GM12892 (cell line): ENCODE measurements around the gene SHTN1.

Experiments used
- DNase-seq: peaks from one replicate; pipeline ENCODE4 v3.0.0; 2011; ENCODE audit not compliant: insufficient read length
- FAIRE-seq: peaks from 2 replicates; lab custom pipeline; 2011; peaks lifted over from hg19 to GRCh38; lab: Jason Lieb, UNC
- POLR2A ChIP-seq: IDR thresholded peaks from 2 replicates; pipeline ENCODE4 v1.6.1; 2011; ENCODE audit warnings: low read depth, low read length, control low read depth
- POLR2AphosphoS5 ChIP-seq: IDR thresholded peaks from 2 replicates; pipeline ENCODE4 v1.6.1; 2011; ENCODE audit warnings: low read depth, low read length, control low read depth
- TAF1 ChIP-seq: IDR thresholded peaks from 2 replicates; pipeline ENCODE4 v1.6.1; 2011; ENCODE audit warnings: low read depth, mild to moderate bottlenecking, control low read depth, low read length, borderline replicate concordance

SHTN1 gene

DNA sequence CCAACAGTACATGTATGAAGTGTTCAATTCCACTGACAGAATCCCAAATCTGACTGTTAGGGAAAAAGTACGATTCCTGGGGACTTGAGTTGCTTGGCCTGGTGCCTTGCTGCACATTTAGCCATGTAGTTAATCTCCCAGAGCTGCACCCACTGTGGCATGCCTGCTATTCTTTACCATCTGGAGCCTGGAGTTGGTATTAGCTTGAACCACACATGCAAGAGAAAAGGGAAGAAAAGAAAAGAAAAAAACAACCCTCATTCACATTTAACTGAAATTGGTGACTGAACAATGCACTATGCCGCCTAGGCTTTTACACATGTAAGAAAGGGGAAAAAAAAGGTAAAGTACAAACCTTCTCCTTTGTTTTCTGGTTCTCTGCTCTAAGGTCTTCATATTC, 26.1 kb downstream of the SHTN1 start:
- FAIRE-seq = no peak
- TF ChIP-seq POLR2A = no peak
- no peak for TF ChIP-seq TAF1
- no peak for TF ChIP-seq POLR2AphosphoS5
- DNase-seq = no peak

- FAIRE-seq = no peak
- no peak for DNase-seq
- no peak for TF ChIP-seq POLR2A
- no peak for TF ChIP-seq TAF1
- no peak for TF ChIP-seq POLR2AphosphoS5
These were observed 30.5 kb downstream of the SHTN1 start for GRCh38 chr10:116974456-116975005.

- TF ChIP-seq POLR2A (no peak), TAF1 (no peak), POLR2AphosphoS5 (no peak)
- no peak for DNase-seq
- no peak for FAIRE-seq
These were observed 31.0 kb downstream of the SHTN1 start for GRCh38 chr10:116973946-116974455.

GRCh38 chr10:116973371-116973905, 31.5 kb downstream of the SHTN1 start:
- TF ChIP-seq POLR2A (no peak), TAF1 (no peak), POLR2AphosphoS5 (no peak)
- FAIRE-seq = no peak

GRCh38 chr10:116972131-116972530, 32.9 kb downstream of the SHTN1 start:
- FAIRE-seq = no peak
- TF ChIP-seq TAF1 = no peak
- no peak for TF ChIP-seq POLR2A
- TF ChIP-seq POLR2AphosphoS5 = no peak
- no peak for DNase-seq

More at GRCh38 chr10:116973371-116973905, 31.5 kb downstream of the SHTN1 start:
- DNase-seq = no peak

DNA sequence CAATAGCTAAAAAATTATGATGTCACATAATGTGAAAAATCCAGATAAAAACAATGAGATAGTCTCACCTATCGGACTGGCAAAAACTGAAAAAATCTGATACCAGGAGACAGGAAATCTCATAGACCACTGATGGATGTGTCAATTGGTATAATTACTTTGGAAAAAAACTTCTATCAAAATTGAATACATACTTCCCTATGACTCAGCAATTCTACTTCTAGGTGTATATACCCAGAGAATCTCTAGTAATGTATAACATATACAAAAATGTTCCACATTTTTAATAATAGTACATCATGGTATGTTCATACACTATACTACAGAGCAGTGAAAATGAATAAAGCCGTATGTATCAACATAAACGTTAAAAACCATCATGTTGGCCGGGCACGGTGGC, 34.9 kb downstream of the SHTN1 start:
- DNase-seq = no peak
- no peak for FAIRE-seq
- TF ChIP-seq POLR2A = no peak
- no peak for TF ChIP-seq POLR2AphosphoS5
- no peak for TF ChIP-seq TAF1

DNA sequence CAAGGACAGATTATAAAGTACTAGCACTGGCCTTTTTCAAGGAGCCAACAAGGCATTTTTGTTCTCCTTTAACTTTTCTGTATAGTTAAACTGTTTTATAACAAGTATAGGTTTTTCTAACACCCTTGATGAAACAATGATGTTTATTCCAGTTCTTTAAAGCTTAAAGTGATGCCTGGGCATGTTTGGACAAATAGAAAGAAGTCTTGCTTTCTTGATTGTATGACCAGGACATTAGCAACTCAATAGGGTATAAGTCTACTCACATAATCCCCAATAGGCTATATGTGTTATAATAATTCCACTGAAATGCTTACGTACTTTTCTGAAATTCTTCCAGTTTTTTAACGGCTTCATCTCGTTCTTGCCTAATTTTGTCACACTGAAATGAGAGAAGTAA, 36.7 kb downstream of the SHTN1 start:
- FAIRE-seq (no peak), DNase-seq (no peak)
- TF ChIP-seq POLR2AphosphoS5 (no peak), TAF1 (no peak), POLR2A (no peak)

DNA sequence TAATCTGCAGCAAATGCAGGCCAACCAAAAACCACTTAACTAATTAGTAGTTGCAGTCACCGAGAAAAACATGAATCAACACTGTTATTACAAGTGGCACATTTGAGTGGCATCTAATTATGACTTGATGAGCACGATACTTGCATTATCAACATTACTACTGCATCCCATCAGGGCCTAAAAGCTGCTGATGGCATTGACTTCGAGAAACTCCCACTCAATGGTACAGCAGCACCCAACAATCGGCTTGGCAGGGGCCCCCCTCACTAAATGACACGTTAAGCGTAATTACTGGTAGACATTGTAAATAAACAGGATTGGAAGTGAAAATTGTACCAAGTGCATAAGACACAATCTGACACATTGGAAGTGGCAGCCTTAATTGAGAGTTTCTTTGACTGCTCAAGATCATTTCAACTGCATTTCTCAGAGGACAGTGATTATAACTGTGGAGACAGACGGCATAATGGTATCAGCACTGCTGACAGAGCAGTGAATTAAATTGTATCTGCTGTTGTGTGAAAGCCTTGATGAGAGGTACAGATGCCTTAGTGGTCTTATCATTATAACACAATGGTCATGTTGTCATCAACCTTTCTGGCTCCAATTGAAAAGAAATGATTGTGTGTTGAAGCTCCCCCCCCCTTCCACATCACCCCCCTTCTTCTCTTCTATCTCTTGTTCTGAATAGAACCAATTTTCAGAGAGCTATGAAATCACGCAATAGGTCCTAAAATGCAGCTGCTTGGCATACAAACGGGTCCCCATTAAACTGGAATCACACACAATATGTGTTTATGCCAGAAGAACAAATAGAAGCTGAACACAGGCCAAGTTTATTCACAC, 43.4 kb downstream of the SHTN1 start:
- TF ChIP-seq POLR2AphosphoS5 = no peak
- no peak for TF ChIP-seq POLR2A
- DNase-seq (no peak), FAIRE-seq (no peak)

DNA sequence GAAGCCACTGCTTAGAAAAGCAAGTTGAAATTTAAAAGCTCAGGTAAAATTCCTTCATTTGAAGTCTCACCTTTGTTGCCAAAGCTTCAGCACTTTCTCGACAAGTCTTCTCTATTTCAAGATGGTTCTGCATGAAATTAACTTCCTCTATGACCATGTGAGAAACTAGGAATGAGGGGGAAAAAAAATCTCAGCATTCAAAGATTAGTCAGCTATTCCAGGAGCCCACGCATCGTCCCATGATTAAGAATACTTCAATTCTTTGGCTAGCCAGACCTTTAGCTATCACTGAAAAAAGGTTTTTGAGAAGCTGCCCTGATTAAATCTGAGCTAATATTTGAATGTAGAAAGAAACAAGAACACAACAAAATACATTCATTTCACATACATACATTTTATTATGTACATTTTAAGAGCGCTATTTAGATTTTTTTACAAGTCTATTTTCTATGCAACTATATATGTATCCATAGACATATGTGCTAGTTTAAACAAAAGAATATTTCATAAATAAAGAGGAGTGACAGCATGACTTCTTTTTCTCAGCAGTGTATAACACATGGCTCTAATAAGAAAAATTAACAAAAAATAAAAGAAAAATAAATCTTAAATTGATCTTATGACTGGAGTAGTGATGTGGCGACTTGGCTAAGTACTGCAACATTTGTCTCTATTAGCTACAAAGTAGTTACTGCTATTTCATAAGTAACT, 44.8 kb downstream of the SHTN1 start:
- TF ChIP-seq POLR2AphosphoS5 = no peak
- TF ChIP-seq POLR2A = no peak
- TF ChIP-seq TAF1 = no peak
- DNase-seq (no peak), FAIRE-seq (no peak)

- DNase-seq (no peak), FAIRE-seq (no peak)
- TF ChIP-seq POLR2AphosphoS5 = no peak
- no peak for TF ChIP-seq TAF1
- TF ChIP-seq POLR2A = no peak
These were observed 52.3 kb downstream of the SHTN1 start for GRCh38 chr10:116952729-116953128.

DNA sequence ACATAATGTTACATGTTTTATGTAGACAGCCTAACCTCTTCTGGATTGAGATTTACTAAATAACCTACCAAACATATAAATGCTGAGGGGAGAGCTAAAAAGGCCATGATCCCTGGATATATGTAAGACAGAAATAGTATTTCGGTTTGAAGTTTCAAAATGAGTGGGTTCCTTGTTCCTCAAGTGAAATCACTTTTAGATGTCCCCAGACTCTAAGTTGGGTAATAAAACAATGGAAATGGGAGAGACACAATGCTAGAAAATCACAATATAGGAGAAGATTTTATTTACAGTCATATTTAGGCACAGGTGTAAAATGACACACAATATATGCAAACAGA, 56.5 kb downstream of the SHTN1 start:
- DNase-seq (no peak), FAIRE-seq (no peak)
- TF ChIP-seq TAF1 = no peak
- no peak for TF ChIP-seq POLR2A
- no peak for TF ChIP-seq POLR2AphosphoS5
